ENCODE measurements around the gene ICAM2. TPM values are rescaled to one million over a fixed set of nuclear protein-coding genes. Genes with fewer than 3 reads are reported as not detected.

The ICAM2 gene
- 43.3 TPM for total RNA-seq

DNA sequence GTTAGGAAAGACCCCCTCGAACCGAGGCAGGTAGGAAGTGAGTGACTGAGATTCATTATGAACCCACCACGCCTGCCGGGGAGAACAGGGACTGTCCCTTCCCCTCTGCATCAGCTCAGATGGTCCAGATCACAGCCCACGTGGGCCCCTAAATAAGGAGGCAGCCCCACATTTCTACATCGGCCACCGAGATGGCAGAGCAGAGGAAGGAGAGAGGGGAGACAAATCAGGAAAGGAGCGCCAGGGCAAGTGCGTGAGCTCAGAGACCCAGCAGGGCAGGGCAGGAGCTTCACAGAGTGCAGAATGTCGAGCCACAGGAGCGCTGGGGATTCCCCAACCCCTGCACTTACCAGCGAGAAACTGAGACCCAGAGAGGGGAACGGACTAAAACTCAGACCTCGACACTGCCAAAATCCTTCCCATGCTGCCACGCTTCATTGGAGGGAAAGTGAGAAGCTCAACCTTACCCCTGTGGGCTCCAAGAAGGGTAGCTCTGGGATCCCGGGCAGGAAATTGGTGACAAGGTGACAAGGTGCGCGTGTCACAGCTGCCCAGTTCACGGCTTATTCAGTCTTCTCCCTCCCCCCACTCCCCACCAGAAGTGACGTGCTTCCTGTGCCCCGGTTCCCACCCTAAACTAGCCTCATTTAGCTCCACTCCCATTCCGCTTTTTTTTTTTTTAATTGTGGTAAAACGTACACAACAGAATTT lies at the start of gene ICAM2:
Gene ICAM2 (minus strand): TSS at position 578 of the 711 bp plus-strand sequence. CDS start 13,942 bp downstream, outside the sequence.
- peak within 1 kb of the TSS; percentile 77 for H3K27ac ChIP-seq (ENCODE audit: low read depth, low read length)
- H3K27me3 ChIP-seq (ENCODE audit: control insufficient read depth in 3 of 3, insufficient read depth in 3 of 3, low read length in 3 of 3) = no peaks in the 10 kb centered on the region
- no peaks in the 10 kb centered on the region for H3K9me3 ChIP-seq (ENCODE audit: control insufficient read depth in 3 of 3, low read length in 3 of 3)
- peak within 1 kb of the TSS; percentile 78 to 86 (median 81) for H3K9ac ChIP-seq (ENCODE audit: low read depth in 1 of 3, low read length in 3 of 3)
- no peaks in the 10 kb centered on the region for H3K36me3 ChIP-seq (ENCODE audit: control insufficient read depth in 3 of 3, insufficient read depth in 3 of 3, low read length in 3 of 3)
- peak within 1 kb of the TSS; percentile 72 to 89 (median 77) for H3K4me3 ChIP-seq (ENCODE audit: low read length in 3 of 3)
- peaks cover 5 to 19% (median 12%) of the 10 kb centered on the region in 3 donors for H3K4me1 ChIP-seq (ENCODE audit: control insufficient read depth in 3 of 3, insufficient read depth in 3 of 3, low read length in 3 of 3)

DNA sequence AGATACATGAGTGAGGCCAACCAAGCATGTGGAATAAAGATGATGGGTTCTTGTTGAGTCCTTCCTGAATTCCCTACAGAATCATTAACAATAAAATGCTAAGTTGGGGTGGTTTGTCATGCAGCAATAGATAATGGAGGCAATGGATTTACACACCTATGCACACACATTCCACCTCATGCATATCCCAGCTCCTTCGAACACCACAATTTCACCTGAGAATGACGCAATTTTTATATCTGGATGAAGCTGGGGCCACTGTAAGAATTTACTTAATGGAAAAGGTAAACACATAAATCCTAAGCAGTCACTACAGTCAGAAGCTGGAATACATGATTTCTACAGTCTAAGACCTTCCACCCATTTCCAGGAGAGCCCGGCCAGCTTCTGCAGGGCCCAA lies 49.8 kb upstream of the ICAM2 start:
- no peak overlapping the region for H3K4me3 ChIP-seq (ENCODE audit: low read length in 3 of 3)
- H3K36me3 ChIP-seq (ENCODE audit: control insufficient read depth in 3 of 3, insufficient read depth in 3 of 3, low read length in 3 of 3) = peaks cover 31 to 50% (median 39%) of the 10 kb centered on the region in 3 donors
- no peak overlapping the region for H3K9ac ChIP-seq (ENCODE audit: low read depth in 1 of 3, low read length in 3 of 3)
- H3K4me1 ChIP-seq (ENCODE audit: control insufficient read depth in 3 of 3, insufficient read depth in 3 of 3, low read length in 3 of 3) = no peaks in the 10 kb centered on the region
- H3K27ac ChIP-seq (ENCODE audit: low read depth, low read length) = no peak overlapping the region
- H3K9me3 ChIP-seq (ENCODE audit: control insufficient read depth in 3 of 3, low read length in 3 of 3) = peaks cover 0 to 12% (median 12%) of the 10 kb centered on the region in 3 donors
- no peaks in the 10 kb centered on the region for H3K27me3 ChIP-seq (ENCODE audit: control insufficient read depth in 3 of 3, insufficient read depth in 3 of 3, low read length in 3 of 3)

DNA sequence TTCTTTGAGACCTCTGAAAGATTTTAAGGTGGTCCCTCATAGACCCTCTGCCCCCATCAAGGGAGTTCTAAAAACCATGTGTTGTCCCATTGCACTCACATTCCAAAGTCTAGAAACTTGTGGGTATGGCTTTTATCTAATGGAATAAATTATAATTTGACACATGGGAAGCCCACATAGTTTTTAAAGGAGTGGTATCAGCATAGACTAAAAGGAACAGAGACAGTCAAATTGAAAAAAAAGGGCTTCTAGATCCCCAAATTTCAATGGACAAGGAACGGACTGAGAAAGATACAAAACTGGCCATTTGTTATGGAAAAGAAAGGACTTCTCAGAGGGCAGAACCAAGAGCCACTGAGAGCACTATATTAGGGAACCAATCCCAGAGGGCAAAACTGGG lies 48.7 kb upstream of the ICAM2 start:
- Histone ChIP-seq H3K4me3 (ENCODE audit: low read length in 3 of 3) (no peak overlapping the region), H3K27ac (ENCODE audit: low read depth, low read length) (no peak overlapping the region), H3K27me3 (ENCODE audit: control insufficient read depth in 3 of 3, insufficient read depth in 3 of 3, low read length in 3 of 3) (no peaks in the 10 kb centered on the region), H3K9ac (ENCODE audit: low read depth in 1 of 3, low read length in 3 of 3) (no peak overlapping the region), H3K36me3 (ENCODE audit: control insufficient read depth in 3 of 3, insufficient read depth in 3 of 3, low read length in 3 of 3) (peaks cover 34 to 60% (median 45%) of the 10 kb centered on the region in 3 donors), H3K4me1 (ENCODE audit: control insufficient read depth in 3 of 3, insufficient read depth in 3 of 3, low read length in 3 of 3) (no peaks in the 10 kb centered on the region), H3K9me3 (ENCODE audit: control insufficient read depth in 3 of 3, low read length in 3 of 3) (peaks cover 0 to 12% (median 12%) of the 10 kb centered on the region in 3 donors)

DNA sequence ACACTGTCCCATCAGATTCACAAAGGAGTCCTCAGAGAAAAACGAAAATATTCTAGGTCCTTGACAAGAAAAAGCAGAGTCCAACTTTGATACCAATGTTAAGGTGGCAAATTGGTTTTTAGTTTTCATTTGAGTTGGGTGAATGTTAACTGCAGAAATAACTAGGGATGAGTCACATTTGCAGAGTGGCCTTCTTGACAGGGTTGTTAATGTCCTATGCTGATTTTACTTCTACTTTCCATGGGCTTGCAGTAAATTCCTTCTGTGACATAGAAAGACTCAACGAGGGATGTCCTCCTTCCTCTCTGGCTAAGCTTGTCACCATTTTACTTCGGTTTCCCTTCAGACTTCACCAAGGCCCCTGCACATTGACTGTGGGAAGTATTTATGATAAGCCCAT lies 47.2 kb upstream of the ICAM2 start:
- no peak overlapping the region for H3K4me3 ChIP-seq (ENCODE audit: low read length in 3 of 3)
- peaks cover 0 to 12% (median 12%) of the 10 kb centered on the region in 3 donors for H3K9me3 ChIP-seq (ENCODE audit: control insufficient read depth in 3 of 3, low read length in 3 of 3)
- H3K27ac ChIP-seq (ENCODE audit: low read depth, low read length) = no peak overlapping the region
- H3K27me3 ChIP-seq (ENCODE audit: control insufficient read depth in 3 of 3, insufficient read depth in 3 of 3, low read length in 3 of 3) = no peaks in the 10 kb centered on the region
- peaks cover 34 to 63% (median 55%) of the 10 kb centered on the region in 3 donors for H3K36me3 ChIP-seq (ENCODE audit: control insufficient read depth in 3 of 3, insufficient read depth in 3 of 3, low read length in 3 of 3)
- no peak overlapping the region for H3K9ac ChIP-seq (ENCODE audit: low read depth in 1 of 3, low read length in 3 of 3)
- H3K4me1 ChIP-seq (ENCODE audit: control insufficient read depth in 3 of 3, insufficient read depth in 3 of 3, low read length in 3 of 3) = no peaks in the 10 kb centered on the region

DNA sequence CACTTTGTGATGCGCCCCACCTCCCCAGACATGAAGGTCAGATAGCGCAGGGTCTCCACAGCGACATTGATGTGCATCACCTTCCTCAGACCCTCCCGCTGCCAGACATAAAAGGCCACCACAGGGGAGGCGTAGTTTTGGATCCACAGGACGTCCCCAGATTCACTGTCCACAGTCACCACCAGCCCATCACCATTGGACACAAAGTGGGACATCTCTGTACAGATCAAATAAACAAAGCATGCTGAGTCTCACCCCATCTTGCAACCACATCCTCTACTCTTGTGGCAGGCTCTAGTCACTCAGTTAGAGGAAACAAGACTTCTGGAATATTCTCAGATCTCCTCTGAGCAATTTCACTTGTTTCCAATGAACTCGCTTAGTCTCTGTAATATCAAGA lies 46.3 kb upstream of the ICAM2 start:
- no peak overlapping the region for H3K4me3 ChIP-seq (ENCODE audit: low read length in 3 of 3)
- H3K36me3 ChIP-seq (ENCODE audit: control insufficient read depth in 3 of 3, insufficient read depth in 3 of 3, low read length in 3 of 3) = peaks cover 32 to 59% (median 52%) of the 10 kb centered on the region in 3 donors
- H3K9me3 ChIP-seq (ENCODE audit: control insufficient read depth in 3 of 3, low read length in 3 of 3) = peaks cover 0 to 12% (median 12%) of the 10 kb centered on the region in 3 donors
- H3K9ac ChIP-seq (ENCODE audit: low read depth in 1 of 3, low read length in 3 of 3) = no peak overlapping the region
- no peaks in the 10 kb centered on the region for H3K27me3 ChIP-seq (ENCODE audit: control insufficient read depth in 3 of 3, insufficient read depth in 3 of 3, low read length in 3 of 3)
- no peaks in the 10 kb centered on the region for H3K4me1 ChIP-seq (ENCODE audit: control insufficient read depth in 3 of 3, insufficient read depth in 3 of 3, low read length in 3 of 3)
- H3K27ac ChIP-seq (ENCODE audit: low read depth, low read length) = no peak overlapping the region

DNA sequence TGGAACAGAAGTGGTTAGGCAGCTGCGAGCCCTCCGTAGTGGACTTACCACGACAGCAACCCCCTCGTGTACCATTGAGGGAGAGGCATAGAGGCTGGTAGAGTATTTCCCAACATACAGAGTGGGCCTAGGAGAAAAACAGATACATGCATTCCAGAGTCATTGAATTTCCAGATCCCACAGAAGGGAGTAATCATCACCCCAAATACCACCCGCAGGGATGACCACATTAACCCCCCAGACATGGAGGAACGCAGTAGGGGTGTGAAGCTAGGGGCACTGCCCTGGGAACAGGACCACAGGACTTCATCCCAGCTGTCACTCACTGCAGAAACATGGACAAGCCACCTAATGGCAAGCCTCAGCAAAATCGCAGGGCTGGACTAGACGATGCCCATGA lies 44.7 kb upstream of the ICAM2 start:
- Histone ChIP-seq H3K9ac (ENCODE audit: low read depth in 1 of 3, low read length in 3 of 3) (peak overlapping the region in 1 of 3 donors; percentile 25), H3K36me3 (ENCODE audit: control insufficient read depth in 3 of 3, insufficient read depth in 3 of 3, low read length in 3 of 3) (peaks cover 27 to 52% (median 47%) of the 10 kb centered on the region in 3 donors), H3K9me3 (ENCODE audit: control insufficient read depth in 3 of 3, low read length in 3 of 3) (peaks cover 0 to 12% (median 12%) of the 10 kb centered on the region in 3 donors), H3K4me1 (ENCODE audit: control insufficient read depth in 3 of 3, insufficient read depth in 3 of 3, low read length in 3 of 3) (no peaks in the 10 kb centered on the region), H3K4me3 (ENCODE audit: low read length in 3 of 3) (no peak overlapping the region), H3K27me3 (ENCODE audit: control insufficient read depth in 3 of 3, insufficient read depth in 3 of 3, low read length in 3 of 3) (no peaks in the 10 kb centered on the region), H3K27ac (ENCODE audit: low read depth, low read length) (no peak overlapping the region)

DNA sequence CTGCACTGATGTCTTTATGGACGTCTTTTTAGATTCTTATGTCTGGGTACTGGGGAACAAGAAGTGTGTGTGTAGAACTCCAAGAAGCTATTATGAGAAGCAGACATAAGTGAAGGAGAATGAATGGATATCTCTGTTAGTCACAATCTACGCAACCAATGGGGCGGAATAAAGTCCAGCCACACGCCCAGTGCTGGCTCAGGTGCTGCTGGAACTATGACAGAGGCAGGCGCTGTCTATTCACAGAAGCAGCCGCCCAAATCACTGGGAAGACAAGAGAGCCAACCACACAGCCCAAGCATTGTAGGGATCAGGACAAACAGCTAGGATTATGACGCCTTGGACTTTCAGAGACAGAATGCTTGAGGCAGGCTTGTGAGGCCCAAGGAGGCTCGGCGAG lies 43.9 kb upstream of the ICAM2 start:
- H3K9ac ChIP-seq (ENCODE audit: low read depth in 1 of 3, low read length in 3 of 3) = no peak overlapping the region
- no peaks in the 10 kb centered on the region for H3K4me1 ChIP-seq (ENCODE audit: control insufficient read depth in 3 of 3, insufficient read depth in 3 of 3, low read length in 3 of 3)
- no peak overlapping the region for H3K27ac ChIP-seq (ENCODE audit: low read depth, low read length)
- H3K9me3 ChIP-seq (ENCODE audit: control insufficient read depth in 3 of 3, low read length in 3 of 3) = peaks cover 0 to 6% (median 3%) of the 10 kb centered on the region in 3 donors
- no peak overlapping the region for H3K4me3 ChIP-seq (ENCODE audit: low read length in 3 of 3)
- no peaks in the 10 kb centered on the region for H3K27me3 ChIP-seq (ENCODE audit: control insufficient read depth in 3 of 3, insufficient read depth in 3 of 3, low read length in 3 of 3)
- peaks cover 22 to 50% (median 46%) of the 10 kb centered on the region in 3 donors for H3K36me3 ChIP-seq (ENCODE audit: control insufficient read depth in 3 of 3, insufficient read depth in 3 of 3, low read length in 3 of 3)

DNA sequence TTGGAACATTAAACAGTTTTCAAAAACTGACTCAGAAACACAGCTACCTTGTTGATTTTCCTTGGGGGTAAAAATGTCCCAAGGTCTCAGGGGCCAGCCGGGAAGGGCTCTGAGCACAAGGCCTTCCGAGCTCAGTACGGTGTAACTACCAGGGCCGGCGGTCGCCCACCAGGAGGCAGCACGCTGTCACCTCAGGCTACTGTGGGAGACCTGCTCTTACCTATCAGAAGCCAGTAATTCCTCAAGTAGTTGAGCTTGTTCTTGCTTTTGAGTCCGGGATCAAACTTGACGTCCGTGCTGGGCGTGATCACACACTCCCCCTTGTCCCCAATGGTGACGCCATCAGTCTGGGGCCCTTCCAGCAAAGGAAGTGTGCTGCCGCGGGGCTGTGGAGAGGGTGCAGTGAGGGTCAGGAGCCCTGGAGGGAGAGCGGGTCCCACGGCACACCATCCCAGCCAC lies 43.4 kb upstream of the ICAM2 start:
- Histone ChIP-seq H3K4me3 (ENCODE audit: low read length in 3 of 3) (no peak overlapping the region), H3K27me3 (ENCODE audit: control insufficient read depth in 3 of 3, insufficient read depth in 3 of 3, low read length in 3 of 3) (no peaks in the 10 kb centered on the region), H3K9me3 (ENCODE audit: control insufficient read depth in 3 of 3, low read length in 3 of 3) (peaks cover 0 to 6% (median 0%) of the 10 kb centered on the region in 3 donors), H3K36me3 (ENCODE audit: control insufficient read depth in 3 of 3, insufficient read depth in 3 of 3, low read length in 3 of 3) (peaks cover 25 to 50% (median 43%) of the 10 kb centered on the region in 3 donors), H3K9ac (ENCODE audit: low read depth in 1 of 3, low read length in 3 of 3) (no peak overlapping the region), H3K4me1 (ENCODE audit: control insufficient read depth in 3 of 3, insufficient read depth in 3 of 3, low read length in 3 of 3) (no peaks in the 10 kb centered on the region), H3K27ac (ENCODE audit: low read depth, low read length) (no peak overlapping the region)

DNA sequence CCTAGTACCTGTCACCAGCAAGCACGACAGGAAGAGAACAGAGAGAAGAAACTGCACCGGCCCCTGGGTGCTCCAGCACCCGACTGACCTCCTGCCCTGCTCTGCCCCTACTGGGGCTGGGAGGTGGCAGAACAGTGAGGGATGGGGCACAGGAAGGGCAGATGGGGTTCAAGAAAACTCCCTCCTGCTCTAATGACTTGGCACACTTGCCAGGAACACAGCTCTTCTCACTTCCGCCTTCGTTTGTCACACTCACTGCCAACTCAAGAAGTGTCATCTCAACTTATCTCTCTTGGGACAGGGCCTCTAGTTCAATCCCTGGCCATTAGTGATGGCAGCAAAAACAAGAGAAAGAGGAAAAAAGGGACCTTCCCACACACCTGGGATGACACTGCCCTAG lies 42.7 kb upstream of the ICAM2 start:
- H3K36me3 ChIP-seq (ENCODE audit: control insufficient read depth in 3 of 3, insufficient read depth in 3 of 3, low read length in 3 of 3) = peaks cover 19 to 47% (median 36%) of the 10 kb centered on the region in 3 donors

DNA sequence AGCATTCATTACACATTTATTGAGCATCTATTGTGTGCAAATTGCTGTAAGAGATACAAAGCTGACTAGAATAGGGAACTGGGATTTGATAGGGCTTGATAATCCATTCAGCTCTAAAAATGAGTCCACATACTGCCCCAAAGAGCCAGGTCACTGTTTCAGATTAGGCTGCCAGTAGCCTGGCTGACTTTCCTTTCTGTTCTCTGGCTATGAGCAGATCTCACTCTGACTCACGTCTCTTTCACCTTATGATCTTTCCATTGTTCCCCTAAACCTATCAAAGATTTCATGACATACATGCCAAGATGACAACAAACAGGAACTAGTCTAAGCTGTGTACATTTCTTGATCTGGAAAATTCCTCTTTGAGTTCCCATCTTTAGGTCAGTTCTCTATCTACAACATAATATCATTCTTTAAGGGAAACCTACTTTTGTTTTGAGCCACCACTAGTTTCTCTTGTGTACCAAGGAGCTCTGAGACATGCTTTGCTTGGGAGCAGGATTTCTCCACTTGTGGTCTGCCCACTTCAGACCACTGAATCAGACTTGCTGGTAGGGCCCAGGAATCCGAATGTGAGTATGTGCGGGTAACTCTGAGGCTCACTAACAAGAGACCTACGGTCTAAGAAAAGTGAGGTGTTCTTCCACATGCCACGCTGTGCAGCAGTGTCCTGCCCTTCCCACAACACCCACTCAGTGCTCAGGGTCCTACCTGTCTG lies 40.9 kb upstream of the ICAM2 start:
- no peaks in the 10 kb centered on the region for H3K9me3 ChIP-seq (ENCODE audit: control insufficient read depth in 3 of 3, low read length in 3 of 3)
- peaks cover 18 to 51% (median 33%) of the 10 kb centered on the region in 3 donors for H3K36me3 ChIP-seq (ENCODE audit: control insufficient read depth in 3 of 3, insufficient read depth in 3 of 3, low read length in 3 of 3)
- H3K4me3 ChIP-seq (ENCODE audit: low read length in 3 of 3) = no peak overlapping the region
- no peak overlapping the region for H3K27ac ChIP-seq (ENCODE audit: low read depth, low read length)
- no peaks in the 10 kb centered on the region for H3K4me1 ChIP-seq (ENCODE audit: control insufficient read depth in 3 of 3, insufficient read depth in 3 of 3, low read length in 3 of 3)
- no peak overlapping the region for H3K9ac ChIP-seq (ENCODE audit: low read depth in 1 of 3, low read length in 3 of 3)
- H3K27me3 ChIP-seq (ENCODE audit: control insufficient read depth in 3 of 3, insufficient read depth in 3 of 3, low read length in 3 of 3) = no peaks in the 10 kb centered on the region

More for the DNA sequence above, 42.7 kb upstream of the ICAM2 start:
- Histone ChIP-seq H3K4me1 (ENCODE audit: control insufficient read depth in 3 of 3, insufficient read depth in 3 of 3, low read length in 3 of 3) (no peaks in the 10 kb centered on the region), H3K4me3 (ENCODE audit: low read length in 3 of 3) (no peak overlapping the region), H3K9ac (ENCODE audit: low read depth in 1 of 3, low read length in 3 of 3) (no peak overlapping the region), H3K27me3 (ENCODE audit: control insufficient read depth in 3 of 3, insufficient read depth in 3 of 3, low read length in 3 of 3) (no peaks in the 10 kb centered on the region), H3K9me3 (ENCODE audit: control insufficient read depth in 3 of 3, low read length in 3 of 3) (no peaks in the 10 kb centered on the region), H3K27ac (ENCODE audit: low read depth, low read length) (no peak overlapping the region)

All from skeletal muscle tissue (tissue), 4 donors.